Thyroid gland (tissue), 4 donors: ENCODE data around the gene MGST3. TPM values are rescaled to one million over a fixed set of nuclear protein-coding genes. Genes with fewer than 3 reads are reported as not detected.

Experiments used
- DNase-seq, 2 donors: peaks; one replicate each; pipeline ENCODE4 v3.0.0-alpha.2; 2019
- H3K27ac ChIP-seq, 3 donors: fragments of 200-600 bp; sonication (generic); 1 replicate in 2 of 3; 2 replicates in 1 of 3; pipeline ENCODE4 v1.5.1; 2016 to 2019; ENCODE audit warnings: mild to moderate bottlenecking in 1 of 3, moderate library complexity in 1 of 3
- H3K27me3 ChIP-seq: fragments of 200-600 bp; sonication (generic); one replicate; pipeline ENCODE4 v1.5.1; 2019
- H3K36me3 ChIP-seq, 2 donors: fragments of 200-600 bp; sonication (generic); one replicate each; pipeline ENCODE4 v1.5.1; 2016 to 2019
- H3K4me1 ChIP-seq, 2 donors: fragments of 200-600 bp; sonication (generic); one replicate each; pipeline ENCODE4 v1.5.1; 2017 to 2019
- H3K4me3 ChIP-seq, 3 donors: fragments of 200-600 bp; sonication (generic); replicated peaks in 1 of 3; 1 replicate in 2 of 3; 2 replicates in 1 of 3; pipeline ENCODE4 v1.5.1; 2016; ENCODE audit warnings: mild to moderate bottlenecking in 1 of 3
- H3K9me3 ChIP-seq: fragments of 200-600 bp; sonication (generic); one replicate; pipeline ENCODE4 v1.5.1; 2017
- CTCF ChIP-seq, 6 experiments: fragments of 200-600 bp in 3 of 6; fragments of 450-650 bp in 3 of 6; sonication (generic) in 3 of 6; IDR thresholded peaks; one replicate each; pipeline ENCODE4 v1.5.1; 2016 to 2019; ENCODE audit warnings: antibody characterized with exemption in 6 of 6, mild to moderate bottlenecking in 2 of 6, inconsistent platforms in 1 of 6, moderate library complexity in 1 of 6
- POLR2A ChIP-seq, 2 donors: fragments of 450-650 bp; IDR thresholded peaks; one replicate each; pipeline ENCODE4 v1.6.1; 2017; ENCODE audit warnings: antibody characterized with exemption in 2 of 2, mild to moderate bottlenecking in 2 of 2, moderate library complexity in 1 of 2
- WGBS, 2 donors: methylation state at CpG; one replicate each; pipeline ENCODE4 v1.1.5; 2017; 5-methylcytosine and 5-hydroxymethylcytosine counted together
- intact Hi-C: fragments of 100-400 bp; cut with DNase I; formaldehyde crosslinking; loops from one replicate; pipeline ENCODE4 v1.15.1; 2023
- total RNA-seq, 4 donors: library from RNA; depleted of rRNA; stranded (reverse); fragments of >200 nt; gene quantifications; one replicate each; pipeline ENCODE4 v1.2.3, GENCODE V29; 2016

Gene MGST3
- total RNA-seq, 4 donors from 2014 or later: 146 to 366 (median 307) TPM

- no peaks in the 10 kb centered on the region for H3K9me3 ChIP-seq
- H3K36me3 ChIP-seq: peaks cover 12 to 13% of the 10 kb centered on the region in 2 donors
- DNase-seq: no peak
- peaks cover 6 to 13% of the 10 kb centered on the region in 2 donors for H3K4me1 ChIP-seq
- no peaks in the 10 kb centered on the region for H3K27me3 ChIP-seq
- TF ChIP-seq POLR2A (IDR thresholded peaks at IDR 0.05) (no peak), CTCF (IDR thresholded peaks at IDR 0.05) (no peak)
- intact Hi-C loops: no loop called here
- no peak overlapping the region for H3K27ac ChIP-seq
- no peak overlapping the region for H3K4me3 ChIP-seq
- WGBS, 2 donors: 86 to 93% methylated on average over 6 of the region's 6 CpGs
Observed at GRCh38 chr1:165686121-165686970, 55.3 kb downstream of the MGST3 start.

GRCh38 chr1:165686971-165687433 lies 56.0 kb downstream of the MGST3 start:
- Histone ChIP-seq H3K27ac (no peak overlapping the region), H3K4me3 (no peak overlapping the region), H3K27me3 (no peaks in the 10 kb centered on the region), H3K4me1 (peaks cover 6 to 13% of the 10 kb centered on the region in 2 donors), H3K36me3 (peaks cover 6% of the 10 kb centered on the region in 2 donors), H3K9me3 (no peaks in the 10 kb centered on the region)
- 87 to 91% methylated on average over 2 of the region's 2 CpGs for WGBS, 2 donors
- no peak for DNase-seq
- TF ChIP-seq CTCF (IDR thresholded peaks at IDR 0.05): no peak
- no peak for TF ChIP-seq POLR2A (IDR thresholded peaks at IDR 0.05)
- intact Hi-C loops: no loop called here

- no peaks in the 10 kb centered on the region for H3K36me3 ChIP-seq
- TF ChIP-seq CTCF (IDR thresholded peaks at IDR 0.05) (no peak), POLR2A (IDR thresholded peaks at IDR 0.05) (no peak)
- no peak overlapping the region for H3K27ac ChIP-seq
- peak; percentile 21 to 43 for DNase-seq
- H3K27me3 ChIP-seq: no peaks in the 10 kb centered on the region
- intact Hi-C loops: no loop called here
- H3K9me3 ChIP-seq: no peaks in the 10 kb centered on the region
- 66 to 69% methylated on average over 5 of the region's 5 CpGs for WGBS, 2 donors
- H3K4me3 ChIP-seq: no peak overlapping the region
- H3K4me1 ChIP-seq: peaks cover 6 to 13% of the 10 kb centered on the region in 2 donors
Observed at GRCh38 chr1:165688046-165688445, 57.0 kb downstream of the MGST3 start.

- 53 to 64% methylated on average over 7 of the region's 7 CpGs for WGBS, 2 donors
- Histone ChIP-seq H3K27me3 (no peaks in the 10 kb centered on the region), H3K9me3 (no peaks in the 10 kb centered on the region), H3K27ac (peak overlapping the region in 1 of 3 donors; percentile 18), H3K36me3 (no peaks in the 10 kb centered on the region), H3K4me1 (peaks cover 9 to 28% of the 10 kb centered on the region in 2 donors), H3K4me3 (no peak overlapping the region)
- intact Hi-C loops: no loop called here
- TF ChIP-seq CTCF (IDR thresholded peaks at IDR 0.05): no peak
- DNase-seq: no peak
Observed at GRCh38 chr1:165695031-165695430, 64.0 kb downstream of the MGST3 start.

- no peaks in the 10 kb centered on the region for H3K27me3 ChIP-seq
- no peak for TF ChIP-seq CTCF (IDR thresholded peaks at IDR 0.05)
- no peak for TF ChIP-seq POLR2A (IDR thresholded peaks at IDR 0.05)
- H3K27ac ChIP-seq: peak overlapping the region; percentile 14 to 97 (median 63)
- peak; percentile 43 to 53 for DNase-seq
- intact Hi-C loops: no loop called here
- H3K36me3 ChIP-seq: no peaks in the 10 kb centered on the region
- no peaks in the 10 kb centered on the region for H3K9me3 ChIP-seq
- 3 to 7% methylated on average over 2 of the region's 2 CpGs for WGBS, 2 donors
- peaks cover 9 to 28% of the 10 kb centered on the region in 2 donors for H3K4me1 ChIP-seq
- H3K4me3 ChIP-seq: peak overlapping the region in 1 of 3 donors; percentile 91
Observed at GRCh38 chr1:165696625-165697100, 65.6 kb downstream of the MGST3 start.
